Neural progenitor cell (in vitro differentiated cells): Measurements from ENCODE around the gene CCDC73.

ENCODE experiments used
- EZH2 ChIP-seq: fragments of 200-600 bp; sonication (generic); IDR thresholded peaks from 2 replicates; pipeline ENCODE4 v1.6.1; 2017; ENCODE audit warnings: antibody characterized with exemption, mild to moderate bottlenecking, moderate library complexity
- EZH2phosphoT487 ChIP-seq: fragments of 200-600 bp; sonication (generic); IDR thresholded peaks from 2 replicates; pipeline ENCODE4 v1.6.1; 2017; ENCODE audit warnings: antibody characterized with exemption
- TF ChIP-seq, protein P1 (sequence below): fragments of 200-600 bp; sonication (generic); IDR thresholded peaks from 2 replicates; pipeline ENCODE4 v1.5.1; 2017; ENCODE audit warnings: antibody characterized with exemption, mild to moderate bottlenecking

DNA sequence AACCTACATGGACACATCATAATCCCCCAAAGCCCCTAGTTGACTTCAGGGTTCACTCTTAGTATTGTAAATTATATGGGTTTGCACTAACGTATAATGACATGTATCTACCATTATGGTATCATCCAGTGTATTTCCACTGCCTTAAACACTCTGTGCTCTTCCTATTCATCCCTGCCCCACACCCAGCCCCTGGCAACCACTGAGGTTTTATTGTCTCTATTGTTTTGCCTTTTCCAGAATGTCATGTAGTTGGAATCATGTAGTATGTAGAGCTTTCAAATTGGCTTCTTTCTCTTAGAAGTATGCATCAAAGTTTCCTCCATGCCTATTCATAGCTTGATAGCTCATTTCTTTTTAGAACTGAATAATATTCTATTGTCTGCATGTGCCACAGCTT is 227.3 kb downstream of the CCDC73 start:
- TF ChIP-seq, protein P1, sequence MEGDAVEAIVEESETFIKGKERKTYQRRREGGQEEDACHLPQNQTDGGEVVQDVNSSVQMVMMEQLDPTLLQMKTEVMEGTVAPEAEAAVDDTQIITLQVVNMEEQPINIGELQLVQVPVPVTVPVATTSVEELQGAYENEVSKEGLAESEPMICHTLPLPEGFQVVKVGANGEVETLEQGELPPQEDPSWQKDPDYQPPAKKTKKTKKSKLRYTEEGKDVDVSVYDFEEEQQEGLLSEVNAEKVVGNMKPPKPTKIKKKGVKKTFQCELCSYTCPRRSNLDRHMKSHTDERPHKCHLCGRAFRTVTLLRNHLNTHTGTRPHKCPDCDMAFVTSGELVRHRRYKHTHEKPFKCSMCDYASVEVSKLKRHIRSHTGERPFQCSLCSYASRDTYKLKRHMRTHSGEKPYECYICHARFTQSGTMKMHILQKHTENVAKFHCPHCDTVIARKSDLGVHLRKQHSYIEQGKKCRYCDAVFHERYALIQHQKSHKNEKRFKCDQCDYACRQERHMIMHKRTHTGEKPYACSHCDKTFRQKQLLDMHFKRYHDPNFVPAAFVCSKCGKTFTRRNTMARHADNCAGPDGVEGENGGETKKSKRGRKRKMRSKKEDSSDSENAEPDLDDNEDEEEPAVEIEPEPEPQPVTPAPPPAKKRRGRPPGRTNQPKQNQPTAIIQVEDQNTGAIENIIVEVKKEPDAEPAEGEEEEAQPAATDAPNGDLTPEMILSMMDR = no peak
- TF ChIP-seq EZH2 (no peak), EZH2phosphoT487 (no peak)
